Measurements from ENCODE around the gene DST. TPM values are rescaled to one million over a fixed set of nuclear protein-coding genes. Genes with fewer than 3 reads are reported as not detected.
"Not testable (repeated sequence)": the region's sequence is repeated elsewhere in the genome, so short reads cannot be mapped to it uniquely, and the experiment has no call there.

The DST gene
- polyA plus RNA-seq, 5 donors: 369 to 685 (median 536) TPM

- DNase-seq: no peak
These were observed 123.5 kb downstream of the DST start for GRCh38 chr6:56518995-56519767.

- DNase-seq: no peak
These were observed 125.4 kb downstream of the DST start for GRCh38 chr6:56517155-56517745.

GRCh38 chr6:56516003-56516402 lies 126.7 kb downstream of the DST start:
- no peak for DNase-seq

- no peak for DNase-seq
These were observed 127.4 kb downstream of the DST start for GRCh38 chr6:56515081-56515905.

GRCh38 chr6:56514395-56514794 lies 128.3 kb downstream of the DST start:
- no peak for DNase-seq

- no peak for DNase-seq
These were observed 129.1 kb downstream of the DST start for GRCh38 chr6:56513631-56514030.

GRCh38 chr6:56511591-56511990 lies 131.1 kb downstream of the DST start:
- no peak for DNase-seq

- DNase-seq: peak; percentile 55 to 65
These were observed 131.6 kb downstream of the DST start for GRCh38 chr6:56510984-56511531.

- DNase-seq: no peak
These were observed 133.7 kb downstream of the DST start for GRCh38 chr6:56509031-56509430.

- DNase-seq: no peak
These were observed 135.2 kb downstream of the DST start for GRCh38 chr6:56507517-56507916.

- DNase-seq: no peak
These were observed 137.0 kb downstream of the DST start for GRCh38 chr6:56505512-56506260.

GRCh38 chr6:56501993-56502392 lies 140.7 kb downstream of the DST start:
- DNase-seq: no peak

GRCh38 chr6:56499095-56499494 lies 143.6 kb downstream of the DST start:
- DNase-seq: no peak

- DNase-seq: no peak
These were observed 145.0 kb downstream of the DST start for GRCh38 chr6:56497691-56498090.

GRCh38 chr6:56497240-56497639 lies 145.4 kb downstream of the DST start:
- DNase-seq: no peak

GRCh38 chr6:56496650-56497049 lies 146.0 kb downstream of the DST start:
- not testable (repeated sequence) for DNase-seq

- no peak for DNase-seq
These were observed 147.0 kb downstream of the DST start for GRCh38 chr6:56495654-56496053.

- no peak for DNase-seq
These were observed 150.9 kb downstream of the DST start for GRCh38 chr6:56491606-56492328.

GRCh38 chr6:56490993-56491392 lies 151.7 kb downstream of the DST start:
- no peak for DNase-seq

- no peak for DNase-seq
These were observed 153.1 kb downstream of the DST start for GRCh38 chr6:56489559-56489958.

- no peak for DNase-seq
These were observed 154.4 kb downstream of the DST start for GRCh38 chr6:56488281-56488680.
